CD4-positive, alpha-beta T cell treated with Interleukin-15 for 4 hours (primary cell): Measurements from ENCODE around the gene TMEM253.

Experiments
- DNase-seq: peaks from one replicate; pipeline ENCODE4 v3.0.0-alpha.2; 2020; ENCODE audit warnings: low spot score

Gene TMEM253

DNA sequence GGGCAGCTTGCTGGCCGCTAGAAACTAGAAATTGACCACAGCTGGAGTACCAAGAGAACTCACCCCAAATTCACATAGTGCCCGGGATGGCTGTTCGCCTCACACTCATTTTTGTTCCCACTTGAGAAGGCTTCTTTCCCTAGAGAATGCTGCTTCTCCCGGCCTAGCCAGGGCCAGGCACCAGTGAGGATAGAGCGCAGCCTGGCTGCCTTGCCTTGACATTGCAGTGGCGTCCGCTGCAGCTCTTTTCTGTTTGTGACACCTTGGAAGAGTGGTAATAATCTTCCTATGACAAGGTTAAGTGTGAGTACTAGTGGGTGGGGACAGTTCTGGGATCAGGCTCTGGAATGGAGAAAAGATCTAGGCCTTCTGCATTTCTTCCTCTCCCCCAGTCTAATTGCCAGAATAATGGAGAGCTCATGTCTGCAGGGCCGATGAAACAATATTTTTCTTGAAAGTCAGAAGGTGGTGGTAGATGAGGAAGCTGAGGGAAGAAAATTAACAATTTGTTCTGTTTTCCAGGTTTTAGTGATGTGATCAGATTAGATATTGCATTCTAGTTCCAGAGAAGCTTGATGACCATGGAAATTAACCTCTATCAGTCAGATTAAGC is 3.7 kb downstream of the TMEM253 start:
- peak; percentile 66 for DNase-seq

DNA sequence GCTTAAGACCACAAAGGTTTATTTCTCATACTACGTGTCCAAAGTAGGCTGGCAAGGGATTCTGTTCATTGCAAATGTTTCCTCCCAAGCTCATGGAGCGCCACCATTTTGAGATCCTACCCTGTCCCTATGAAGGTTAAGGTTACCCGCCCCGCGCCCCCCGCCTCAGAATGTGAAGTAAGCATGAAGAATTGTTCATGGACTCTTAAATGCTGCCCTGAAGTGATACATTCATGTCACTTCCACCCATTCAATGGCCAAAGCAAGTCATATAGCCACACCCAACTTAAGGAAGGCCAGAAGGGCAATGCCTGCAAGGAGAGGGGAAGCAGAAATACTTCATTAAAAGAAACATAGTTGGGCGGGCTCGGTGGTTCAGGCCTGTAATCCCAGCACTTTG is 4.2 kb downstream of the TMEM253 start:
- no peak for DNase-seq

DNA sequence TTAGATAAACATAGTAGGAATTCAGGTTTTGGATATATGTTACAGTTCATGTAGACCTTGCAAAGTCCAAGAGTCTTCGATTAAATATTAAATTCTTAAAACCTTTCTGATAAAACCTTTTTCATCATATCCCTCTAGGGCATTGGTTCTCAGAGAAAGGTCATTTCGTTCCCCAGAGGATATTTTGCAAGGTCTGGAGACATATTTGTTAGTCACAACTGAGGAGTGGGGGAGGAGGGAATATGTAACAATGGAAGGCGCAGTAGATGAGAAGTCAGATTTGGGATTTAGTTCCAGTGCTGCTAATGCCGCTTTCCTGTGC is 5.3 kb downstream of the TMEM253 start:
- no peak for DNase-seq

DNA sequence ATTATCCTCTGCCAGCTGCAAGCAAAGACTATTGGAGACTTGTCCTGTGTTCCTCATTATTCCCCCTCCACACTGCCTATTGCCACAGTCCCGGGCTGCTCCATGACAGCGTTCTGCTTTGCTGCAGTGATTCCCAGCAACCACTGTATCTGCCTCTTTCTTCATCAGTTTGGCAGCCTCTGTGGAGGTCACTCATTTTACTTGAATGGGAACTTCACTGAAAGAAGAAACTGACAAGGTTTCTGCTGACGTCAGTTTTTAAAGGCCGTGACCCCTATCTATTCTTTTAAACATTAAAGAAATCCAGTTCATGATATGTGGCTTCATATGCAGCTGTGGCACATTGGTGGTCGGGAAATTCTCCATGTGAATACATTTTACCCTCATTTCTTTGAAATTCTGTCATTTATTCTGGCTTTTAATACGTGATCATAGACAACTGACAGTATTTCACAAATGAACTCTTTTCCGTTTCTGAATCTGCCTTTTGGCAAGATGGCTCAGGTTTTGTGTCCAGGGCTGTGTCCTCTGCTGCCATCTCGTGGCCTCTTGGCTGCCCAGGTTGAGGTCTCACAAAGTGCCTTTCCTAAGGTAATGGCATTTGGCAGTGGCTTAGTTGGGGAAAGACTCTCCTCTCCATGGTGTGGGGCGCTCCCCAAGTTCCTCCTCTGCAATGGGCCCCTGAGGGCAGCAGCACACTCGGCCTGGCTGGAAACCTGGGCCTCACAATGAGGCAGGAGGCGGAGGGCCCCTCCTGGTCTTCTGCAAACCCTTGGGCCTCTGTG is 5.8 kb downstream of the TMEM253 start:
- DNase-seq, result peak; percentile 83

DNA sequence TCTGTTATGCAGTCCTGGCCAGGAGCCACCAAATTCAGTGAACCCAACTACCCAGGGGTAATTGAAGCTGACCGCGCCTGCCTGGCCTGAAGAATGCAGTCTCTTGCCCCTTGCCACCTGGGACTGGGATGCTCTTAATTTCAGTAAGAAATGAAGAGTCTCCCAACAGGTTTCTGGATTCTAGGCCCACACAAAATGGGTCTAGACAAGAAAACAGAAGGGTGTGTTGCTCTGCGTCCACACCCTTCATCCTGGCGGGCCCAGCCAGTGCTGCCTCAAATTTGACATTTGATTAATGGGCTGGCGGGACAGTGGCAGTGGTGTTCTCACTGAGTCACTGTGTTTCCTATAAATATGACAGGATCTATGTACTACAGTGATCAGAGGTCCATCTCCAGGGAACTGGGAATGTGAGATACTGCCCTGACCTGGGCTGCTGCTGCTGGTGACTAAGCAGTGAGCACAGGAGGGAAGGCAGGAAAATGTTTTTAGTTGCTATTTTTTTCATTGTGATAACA is 6.5 kb downstream of the TMEM253 start:
- DNase-seq, result no peak

DNA sequence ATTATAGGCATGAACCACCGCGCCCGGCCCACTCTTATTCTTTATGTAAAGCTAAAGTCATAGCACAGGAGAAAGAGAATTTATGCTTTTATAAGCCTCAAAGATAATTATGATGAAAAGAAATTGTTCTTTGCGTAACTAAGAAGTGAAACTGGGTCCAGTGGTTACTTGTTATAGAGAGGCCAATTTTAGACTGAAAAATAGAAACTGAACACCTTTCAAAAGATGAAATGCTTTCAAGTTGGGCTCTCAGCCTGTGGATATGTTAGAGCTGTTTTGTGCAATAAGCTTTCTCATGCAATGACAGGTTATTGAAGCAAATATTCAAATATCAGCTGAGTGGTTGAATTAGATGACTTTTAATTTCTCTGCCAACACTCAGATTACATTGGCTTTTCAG is 7.9 kb downstream of the TMEM253 start:
- DNase-seq, result no peak

DNA sequence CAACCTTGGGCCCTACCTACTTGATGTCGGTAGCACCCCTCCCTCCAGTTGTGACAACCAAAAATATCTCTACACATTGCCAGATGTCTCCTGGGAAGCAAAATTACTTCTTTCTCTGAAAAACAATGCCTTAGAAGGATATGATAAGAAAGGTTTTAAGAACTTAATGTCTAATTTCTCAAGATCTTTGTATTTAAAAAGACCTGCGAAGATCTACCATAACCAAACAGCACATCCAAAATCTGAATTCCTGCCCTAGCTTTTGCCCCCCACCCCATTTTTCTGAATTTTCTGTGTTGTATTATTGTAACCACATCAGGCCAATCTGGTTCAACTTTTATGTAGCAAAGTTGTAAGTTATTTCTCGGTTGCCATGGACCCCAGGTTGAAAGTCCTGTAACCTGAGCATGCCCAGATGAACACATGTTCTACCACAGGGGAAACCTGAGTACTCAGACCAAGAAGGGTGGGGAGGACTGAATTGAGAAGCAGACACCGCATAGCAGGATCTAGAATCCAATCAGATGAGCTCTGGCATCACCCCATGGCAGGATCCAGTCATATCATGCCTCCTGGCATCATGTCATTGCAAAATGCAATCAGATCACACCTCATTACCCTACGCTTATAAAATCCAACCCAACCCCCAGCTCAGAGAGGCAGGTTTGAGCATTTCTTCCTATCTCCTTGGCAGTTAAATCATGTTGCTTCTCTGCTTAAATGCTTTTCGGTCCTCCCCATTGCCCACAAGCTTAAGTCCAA is 8.7 kb downstream of the TMEM253 start:
- no peak for DNase-seq

DNA sequence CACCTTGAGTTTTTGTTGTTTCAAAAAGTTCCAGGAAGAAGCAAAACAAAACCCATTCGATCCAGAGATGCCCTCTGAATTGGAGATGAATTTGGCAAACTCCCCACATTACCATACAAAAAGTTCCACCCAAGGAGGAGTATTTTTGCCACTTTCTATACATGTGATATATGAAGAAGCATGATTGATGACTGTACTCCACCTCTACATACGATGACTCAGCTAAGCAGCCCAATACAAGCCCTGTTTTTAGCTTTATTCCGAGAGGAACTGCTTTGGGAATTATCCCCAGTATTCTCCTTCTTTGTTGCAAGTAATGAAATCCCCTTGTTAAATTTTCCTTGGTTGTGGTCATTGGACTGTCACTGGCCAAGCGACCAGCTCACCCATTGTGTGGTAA is 11.4 kb downstream of the TMEM253 start:
- no peak for DNase-seq

DNA sequence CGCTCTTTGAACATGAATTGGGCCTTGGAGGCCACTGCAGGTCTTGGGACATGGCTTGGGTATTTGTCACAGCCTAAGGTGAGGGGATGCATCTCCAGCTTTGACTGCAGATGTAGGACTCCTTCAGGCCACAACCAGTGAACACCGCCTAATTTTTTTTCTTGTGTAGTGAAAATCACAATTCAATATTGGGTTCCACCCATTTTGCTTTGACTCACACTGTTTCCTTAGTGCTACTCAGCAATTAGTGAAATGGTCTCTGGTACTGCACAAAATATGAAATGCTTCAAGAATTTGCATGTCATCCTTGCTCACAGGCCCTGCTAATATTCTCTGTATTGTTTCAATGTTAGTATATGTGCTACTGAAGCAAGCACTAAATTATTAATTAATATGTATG is 12.5 kb downstream of the TMEM253 start:
- DNase-seq, result no peak

DNA sequence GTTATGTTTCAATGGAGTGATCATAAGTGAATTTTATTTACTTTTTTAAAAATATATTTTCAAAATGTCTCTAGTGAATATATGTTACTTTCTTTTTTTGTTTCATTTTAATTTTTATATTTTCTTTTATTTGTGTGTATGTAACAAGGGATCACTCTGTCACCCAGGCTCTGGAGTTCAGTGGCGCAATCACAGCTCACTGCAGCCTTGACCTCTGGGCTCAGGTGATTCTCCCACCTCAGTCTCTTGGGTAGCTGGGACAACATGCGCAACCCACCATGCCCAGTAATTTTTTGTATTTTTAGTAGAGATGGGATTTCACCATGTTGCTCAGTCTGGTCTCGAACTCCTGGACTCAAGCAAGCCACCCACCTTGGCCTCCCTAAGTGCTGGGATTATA is 18.1 kb downstream of the TMEM253 start:
- no peak for DNase-seq

DNA sequence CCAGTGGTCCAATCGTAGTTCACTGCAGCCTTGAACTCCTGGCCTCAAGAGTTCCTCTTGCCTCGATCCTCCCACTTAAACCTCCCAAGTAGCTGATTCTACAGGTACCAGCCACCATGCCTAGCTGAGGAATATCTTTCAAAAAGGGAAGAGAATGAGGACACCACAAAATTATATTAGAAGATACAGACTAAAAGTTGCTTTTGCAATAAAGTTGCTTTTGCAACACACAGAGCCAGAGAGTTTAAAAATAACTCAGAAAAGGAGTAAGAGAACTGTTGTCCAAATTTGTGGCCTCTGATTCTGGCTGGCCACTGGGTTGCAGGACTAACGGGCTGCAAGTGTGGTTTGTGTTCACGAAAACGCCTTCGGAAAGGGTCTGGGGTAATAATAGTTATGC is 19.8 kb downstream of the TMEM253 start:
- DNase-seq, result no peak

DNA sequence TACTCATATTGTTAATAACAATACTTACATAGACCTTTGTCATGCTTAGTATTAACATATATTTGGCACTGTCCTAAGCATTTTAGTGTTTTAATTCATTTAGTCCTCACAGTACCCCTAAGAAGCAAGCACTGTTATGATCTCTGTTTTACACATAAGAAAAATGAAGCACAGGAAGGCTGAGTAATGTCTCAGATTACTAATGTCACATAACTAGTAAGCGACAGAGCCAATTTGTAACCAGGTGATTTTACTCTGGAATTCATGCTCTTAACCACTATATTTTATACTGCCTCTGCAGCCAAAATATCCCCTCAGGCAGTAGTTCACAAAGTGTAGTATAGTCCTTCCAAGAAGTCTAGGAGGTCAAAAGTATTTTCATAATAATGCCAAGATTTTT is 20.3 kb downstream of the TMEM253 start:
- DNase-seq, result no peak

DNA sequence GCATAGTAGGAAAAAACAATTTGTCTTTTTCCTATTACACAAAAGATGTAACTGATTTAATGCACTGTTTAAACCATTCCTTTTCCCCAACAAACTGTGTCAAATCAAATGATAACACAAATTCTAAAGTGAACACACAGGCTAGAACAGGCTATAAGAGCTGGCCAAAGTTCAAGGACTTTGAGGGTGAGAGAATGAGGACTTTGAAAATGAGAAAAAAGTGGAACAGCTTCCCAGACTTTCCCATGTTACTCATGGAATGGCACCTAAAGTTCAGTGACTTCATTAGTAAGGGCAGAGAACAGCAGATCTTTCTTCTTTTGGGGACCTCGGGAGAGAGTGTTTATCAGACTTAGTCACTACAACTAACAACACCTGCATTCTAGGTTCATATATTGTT is 22.6 kb downstream of the TMEM253 start:
- DNase-seq, result no peak

DNA sequence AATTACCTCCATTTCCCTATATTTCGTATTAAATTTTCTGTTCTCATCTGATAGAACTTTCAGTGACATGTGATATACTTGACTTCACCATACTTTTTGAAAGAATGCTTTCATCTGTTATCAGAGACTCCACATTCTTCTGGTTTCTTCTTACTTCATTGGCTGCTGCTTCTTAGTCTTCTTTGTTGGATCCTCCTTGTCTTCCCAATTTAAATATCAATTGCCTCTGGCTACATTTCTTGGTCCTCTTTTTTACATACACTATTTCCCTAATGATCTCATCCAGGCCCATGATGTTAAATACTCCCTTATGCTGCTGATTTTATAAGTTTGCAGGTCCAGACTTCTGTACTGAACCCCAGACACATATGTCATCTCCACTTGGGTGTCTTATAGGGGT is 33.0 kb downstream of the TMEM253 start:
- no peak for DNase-seq

DNA sequence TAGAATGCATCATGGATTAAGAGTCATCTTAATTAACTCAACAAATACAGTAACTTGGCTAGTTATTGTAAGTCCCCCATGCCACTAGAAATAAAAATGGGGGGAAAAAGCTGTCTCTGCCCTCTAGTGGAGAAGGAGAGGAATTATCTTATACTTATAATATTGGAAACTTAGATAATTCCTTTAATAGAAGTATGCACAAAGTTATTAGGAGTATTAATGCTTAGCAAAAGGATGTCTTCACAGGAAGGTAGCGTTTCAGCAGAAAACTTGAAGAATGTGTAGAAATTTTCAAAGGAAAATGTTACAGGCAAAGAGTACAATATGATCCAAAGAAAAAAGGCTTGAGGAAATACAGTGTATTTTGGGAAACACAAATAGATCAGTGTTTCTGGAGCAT is 35.2 kb downstream of the TMEM253 start:
- DNase-seq, result peak; percentile 24

DNA sequence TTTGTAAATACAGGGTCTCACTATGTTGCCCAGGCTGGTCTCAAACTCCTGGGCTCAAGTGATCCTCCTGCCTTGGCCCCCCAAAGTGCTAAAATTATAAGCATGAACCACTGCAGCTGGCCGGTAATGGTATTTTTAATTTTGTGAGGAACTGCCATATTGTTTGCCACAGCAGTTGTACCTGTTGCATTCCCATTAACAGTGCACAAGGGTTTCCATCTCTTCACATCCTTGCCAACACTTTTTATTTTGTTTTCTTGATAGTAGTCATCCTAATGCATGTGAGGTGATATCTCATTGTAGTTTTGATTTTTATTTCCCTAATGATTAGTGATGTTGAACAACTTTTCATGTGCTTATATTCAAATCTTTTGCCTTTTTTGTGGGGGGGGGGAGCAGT is 41.5 kb downstream of the TMEM253 start:
- no peak for DNase-seq

DNA sequence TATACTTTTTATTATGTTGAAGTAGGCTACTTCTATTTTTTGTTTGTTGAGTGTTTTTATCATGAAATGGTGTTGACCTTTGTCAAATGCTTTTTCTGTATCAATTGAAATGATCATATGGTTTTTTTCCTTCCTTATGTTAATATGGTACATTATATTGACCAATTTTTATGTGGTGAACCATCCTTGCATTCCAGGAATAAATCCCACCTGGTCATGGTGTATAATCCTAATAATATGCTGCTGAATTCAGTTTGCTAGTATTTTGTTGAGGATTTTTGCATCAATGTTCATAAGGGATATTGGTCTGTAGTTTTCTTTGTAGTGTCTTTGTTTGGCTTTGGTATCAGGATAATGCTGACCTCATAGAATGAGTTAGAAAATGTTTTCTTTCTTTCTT is 44.6 kb downstream of the TMEM253 start:
- DNase-seq, result no peak

DNA sequence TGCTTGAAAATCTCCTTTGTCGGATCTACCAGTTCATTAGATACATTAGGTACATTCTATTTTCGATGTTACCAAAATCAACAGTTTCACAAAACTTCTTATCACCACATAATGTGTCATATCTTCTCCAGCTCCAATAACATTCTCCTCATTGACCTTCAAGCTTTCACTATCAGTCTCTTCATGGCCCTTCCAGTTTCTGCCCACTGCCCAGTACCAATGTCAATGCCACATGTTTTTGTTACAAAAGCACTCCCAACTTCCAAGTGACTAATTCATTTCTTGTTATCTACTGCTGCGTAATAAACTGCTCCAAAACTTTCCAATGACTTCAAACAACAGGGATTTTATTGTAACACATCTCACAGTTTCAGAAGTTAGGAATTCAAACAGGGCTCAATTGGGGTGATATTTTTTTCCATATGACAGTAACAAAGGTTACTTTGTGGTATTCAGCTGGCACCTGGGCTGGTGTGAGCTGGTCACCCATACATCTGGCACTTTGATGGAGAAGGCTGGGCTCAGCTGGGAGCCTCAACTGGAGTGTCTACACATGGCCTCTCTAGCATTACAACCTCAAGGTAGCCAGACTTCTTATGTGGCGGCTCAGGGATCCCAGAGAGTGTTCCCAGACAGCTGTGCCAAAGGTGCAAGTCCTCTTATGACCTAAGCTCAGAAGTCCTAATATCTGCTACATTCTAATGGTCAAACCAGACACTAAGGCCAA is 48.9 kb downstream of the TMEM253 start:
- no peak for DNase-seq
